ENCODE data around the gene MIX23.

- no peak for TF ChIP-seq CTCF (tag by site-specific recombination; IDR thresholded peaks at IDR 0.05)
- no peak for TF ChIP-seq RBAK (tag by site-specific recombination; IDR thresholded peaks at IDR 0.05)
- TF ChIP-seq KLF9 (tag by site-specific recombination; IDR thresholded peaks at IDR 0.05; ENCODE audit: low read depth) = no peak
- TF ChIP-seq ZNF776 (tag by site-specific recombination; IDR thresholded peaks at IDR 0.05; ENCODE audit: borderline replicate concordance) = no peak
- TF ChIP-seq TSHZ1 (tag by site-specific recombination; IDR thresholded peaks at IDR 0.05; ENCODE audit: borderline replicate concordance) = no peak
- no peak for TF ChIP-seq ZBTB20 (tag by site-specific recombination; IDR thresholded peaks at IDR 0.05)
- no peak for TF ChIP-seq PRDM10 (tag by site-specific recombination; IDR thresholded peaks at IDR 0.05)
- TF ChIP-seq MEIS1 (CRISPR knock-in tag; IDR thresholded peaks at IDR 0.05; ENCODE audit: borderline replicate concordance) = no peak
- TF ChIP-seq ZNF660 (tag by site-specific recombination; IDR thresholded peaks at IDR 0.05) = no peak
- no peak for TF ChIP-seq REST (tag by site-specific recombination; IDR thresholded peaks at IDR 0.05)
- TF ChIP-seq ZNF121 (tag by site-specific recombination; IDR thresholded peaks at IDR 0.05) = no peak
- no peak for TF ChIP-seq ZBTB21 (tag by site-specific recombination; IDR thresholded peaks at IDR 0.05)
These were observed 51.1 kb downstream of the MIX23 start for GRCh38 chr3:122331886-122332285.
